ENCODE data around the gene WDR4. TPM values are rescaled to one million over a fixed set of nuclear protein-coding genes. Genes with fewer than 3 reads are reported as not detected.

WDR4 gene
- total and polyA plus RNA-seq, 2 of the 13 experiments (the other 11 are each of a cell fraction or from before 2014, with no cell fraction given): 11.3 to 14.4 TPM

DNA sequence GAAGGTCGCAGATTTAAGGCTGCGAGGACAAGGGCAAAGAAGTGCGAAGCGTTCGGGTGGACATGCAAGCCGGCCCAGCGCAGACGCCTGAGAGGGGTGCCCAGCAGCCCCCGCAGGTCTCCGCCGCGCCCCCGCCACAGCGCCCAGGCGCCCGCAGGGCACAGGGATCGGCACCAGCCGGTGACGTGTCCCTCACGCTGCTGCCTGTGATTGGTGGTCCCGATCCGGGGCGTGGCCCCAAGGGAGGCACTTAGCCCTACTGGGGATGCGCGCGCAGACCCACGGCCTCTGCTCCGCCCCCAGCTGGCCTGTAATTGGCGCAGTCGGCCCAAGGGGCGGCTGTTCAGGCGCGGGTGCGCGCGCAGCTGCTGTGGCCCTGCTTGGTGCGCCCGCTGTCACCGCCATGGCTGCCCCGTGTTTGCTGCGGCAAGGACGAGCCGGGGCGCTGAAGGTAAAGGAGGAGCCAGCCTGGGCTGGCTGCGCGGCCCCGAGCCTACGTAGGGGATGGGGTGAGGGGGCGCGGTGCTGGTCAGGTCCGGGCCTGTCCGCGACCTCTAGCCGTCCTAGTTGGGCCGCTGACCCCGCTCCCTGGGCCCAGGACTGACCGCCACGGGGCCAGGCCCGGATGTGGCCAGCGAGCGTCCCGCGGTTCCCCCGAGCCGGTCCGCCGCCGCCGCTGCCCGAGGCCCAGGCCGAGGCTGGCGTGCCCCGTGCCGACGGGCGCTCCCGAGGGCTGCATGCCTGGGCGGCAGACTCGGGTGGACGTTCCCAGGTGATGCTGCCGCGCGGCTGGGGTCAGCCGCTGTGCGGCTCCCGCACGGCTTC is 13.8 kb upstream of the WDR4 start, which contains the start of gene NDUFV3 (continued):
- TF ChIP-seq LCORL (IDR thresholded peaks at IDR 0.05) (no peak), LCORL (CRISPR knock-in tag; IDR thresholded peaks at IDR 0.05) (peak; percentile 51), ELF1 (CRISPR knock-in tag; IDR thresholded peaks at IDR 0.05) (no peak), SSRP1 (CRISPR knock-in tag; IDR thresholded peaks at IDR 0.05) (no peak), NCOA2 (CRISPR knock-in tag; IDR thresholded peaks at IDR 0.05) (no peak), ZNF646 (CRISPR knock-in tag; IDR thresholded peaks at IDR 0.05) (no peak), NR1H2 (CRISPR knock-in tag; IDR thresholded peaks at IDR 0.05; ENCODE audit: borderline replicate concordance, low read depth) (peak; percentile 75; the same call in 1 of the 2 replicates), BATF2 (CRISPR knock-in tag; IDR thresholded peaks at IDR 0.05) (no peak; the same call in 1 of the 2 replicates), CEBPZ (IDR thresholded peaks at IDR 0.05; ENCODE audit: low read length) (no peak), TBX2 (CRISPR knock-in tag; IDR thresholded peaks at IDR 0.05; ENCODE audit: borderline replicate concordance) (no peak; the same call in none of the 2 replicates), ZNF570 (CRISPR knock-in tag; IDR thresholded peaks at IDR 0.05; ENCODE audit: borderline replicate concordance) (peak; percentile 81; the same call in 1 of the 2 replicates), ZNF430 (CRISPR knock-in tag; IDR thresholded peaks at IDR 0.05) (peak; percentile 72), ZNF772 (CRISPR knock-in tag; IDR thresholded peaks at IDR 0.05) (peak; percentile 70; the same call in 1 of the 2 replicates), ZFY (CRISPR knock-in tag; IDR thresholded peaks at IDR 0.05) (peak; percentile 100), ZNF230 (CRISPR knock-in tag; IDR thresholded peaks at IDR 0.05) (peak; percentile 86; the same call in 1 of the 2 replicates), ZNF10 (CRISPR knock-in tag; IDR thresholded peaks at IDR 0.05; ENCODE audit: borderline replicate concordance, low read depth) (no peak), GPN1 (CRISPR knock-in tag; IDR thresholded peaks at IDR 0.05; ENCODE audit: borderline replicate concordance) (peak; percentile 29; the same call in 1 of the 2 replicates), GFI1 (CRISPR knock-in tag; IDR thresholded peaks at IDR 0.05; ENCODE audit: borderline replicate concordance) (peak; percentile 65; the same call in 1 of the 2 replicates), MAFF (IDR thresholded peaks at IDR 0.05; ENCODE audit: low read depth, low read length) (no peak), ZSCAN31 (CRISPR knock-in tag; IDR thresholded peaks at IDR 0.05; ENCODE audit: low read depth) (peak; percentile 58; the same call in 1 of the 2 replicates)

Measured in HepG2 (cell line).